HG02759 (cell line): ENCODE results near the gene NCKIPSD.

Experiments
- ATAC-seq: cut with Tn5 transposase; IDR thresholded peaks from one replicate; pipeline ENCODE4 v1.9.1; 2021; ENCODE audit warnings: mild to moderate bottlenecking, moderate library complexity; ENCODE audit not compliant: unreplicated experiment

NCKIPSD gene

GRCh38 chr3:48679411-48680391 lies 6.0 kb downstream of the NCKIPSD start:
- peak; percentile 42 for ATAC-seq

- no peak for ATAC-seq
Measured at GRCh38 chr3:48678566-48679380, 6.9 kb downstream of the NCKIPSD start.

- no peak for ATAC-seq
Measured at GRCh38 chr3:48678056-48678455, 7.7 kb downstream of the NCKIPSD start.

GRCh38 chr3:48674505-48674904 lies 11.2 kb downstream of the NCKIPSD start:
- ATAC-seq, result no peak

- ATAC-seq, result no peak
Measured at GRCh38 chr3:48672522-48672921, 13.2 kb downstream of the NCKIPSD start.

GRCh38 chr3:48664929-48665328 lies 20.8 kb downstream of the NCKIPSD start:
- ATAC-seq, result no peak

GRCh38 chr3:48664313-48664644 lies 21.4 kb downstream of the NCKIPSD start:
- ATAC-seq, result no peak

- peak; percentile 86 for ATAC-seq
Measured at GRCh38 chr3:48663489-48664312, 22.0 kb downstream of the NCKIPSD start.

GRCh38 chr3:48662753-48663488 lies 22.8 kb downstream of the NCKIPSD start, which contains the start of gene CELSR3:
CELSR3 (minus strand) TSS chr3:48662886; CDS start chr3:48662634, 252 bp downstream.
- ATAC-seq, result no peak

GRCh38 chr3:48662145-48662752 lies 23.5 kb downstream of the NCKIPSD start:
- ATAC-seq, result no peak

- ATAC-seq, result no peak
Measured at GRCh38 chr3:48661501-48662144, 24.1 kb downstream of the NCKIPSD start.

GRCh38 chr3:48660800-48661400 lies 24.8 kb downstream of the NCKIPSD start:
- no peak for ATAC-seq

- ATAC-seq, result no peak
Measured at GRCh38 chr3:48656841-48657281, 28.9 kb downstream of the NCKIPSD start.

GRCh38 chr3:48656061-48656840 lies 29.5 kb downstream of the NCKIPSD start:
- peak; percentile 71 for ATAC-seq

- no peak for ATAC-seq
Measured at GRCh38 chr3:48655606-48656005, 30.1 kb downstream of the NCKIPSD start.

GRCh38 chr3:48655063-48655462 lies 30.7 kb downstream of the NCKIPSD start:
- ATAC-seq, result no peak

GRCh38 chr3:48652923-48653715 lies 32.6 kb downstream of the NCKIPSD start:
- ATAC-seq, result no peak
